ENCODE measurements around the gene MCM3AP. TPM values are rescaled to one million over a fixed set of nuclear protein-coding genes. Genes with fewer than 3 reads are reported as not detected.
"Not testable (repeated sequence)": the region's sequence is repeated elsewhere in the genome, so short reads cannot be mapped to it uniquely, and the experiment has no call there.

MCM3AP gene
- total RNA-seq, 1 experiment from 2014 or later = 49.1 TPM

- no peak for DNase-seq (ENCODE audit: low read depth, low spot score)
- in situ Hi-C loops (cut with HindIII; ENCODE audit: low pct_unique_long_range_greater_than_20kb, low sequenced_read_pairs) = no loop called here
Measured at GRCh38 chr21:46254208-46254975, 31.0 kb downstream of the MCM3AP start.

- DNase-seq (ENCODE audit: low read depth, low spot score) = peak; percentile 80
- in situ Hi-C loops (cut with HindIII; ENCODE audit: low pct_unique_long_range_greater_than_20kb, low sequenced_read_pairs) = no loop called here
Measured at GRCh38 chr21:46253610-46254124, 31.7 kb downstream of the MCM3AP start.

GRCh38 chr21:46252840-46253239 is 32.6 kb downstream of the MCM3AP start:
- no peak for DNase-seq (ENCODE audit: low read depth, low spot score)
- in situ Hi-C loops (cut with HindIII; ENCODE audit: low pct_unique_long_range_greater_than_20kb, low sequenced_read_pairs) = no loop called here

- DNase-seq (ENCODE audit: low read depth, low spot score) = no peak
- in situ Hi-C loops (cut with HindIII; ENCODE audit: low pct_unique_long_range_greater_than_20kb, low sequenced_read_pairs) = no loop called here
Measured at GRCh38 chr21:46250146-46250725, 35.2 kb downstream of the MCM3AP start.

GRCh38 chr21:46248827-46249226 is 36.6 kb downstream of the MCM3AP start:
- no peak for DNase-seq (ENCODE audit: low read depth, low spot score)
- in situ Hi-C loops (cut with HindIII; ENCODE audit: low pct_unique_long_range_greater_than_20kb, low sequenced_read_pairs) = no loop called here

- in situ Hi-C loops (cut with HindIII; ENCODE audit: low pct_unique_long_range_greater_than_20kb, low sequenced_read_pairs) = no loop called here
Measured at GRCh38 chr21:46248422-46248782, 37.0 kb downstream of the MCM3AP start.

GRCh38 chr21:46247699-46248421 is 37.6 kb downstream of the MCM3AP start:
- in situ Hi-C loops (cut with HindIII; ENCODE audit: low pct_unique_long_range_greater_than_20kb, low sequenced_read_pairs) = no loop called here
- DNase-seq (ENCODE audit: low read depth, low spot score) = no peak

More at GRCh38 chr21:46248422-46248782, 37.0 kb downstream of the MCM3AP start:
- DNase-seq (ENCODE audit: low read depth, low spot score) = no peak

- no peak for DNase-seq (ENCODE audit: low read depth, low spot score)
- in situ Hi-C loops (cut with HindIII; ENCODE audit: low pct_unique_long_range_greater_than_20kb, low sequenced_read_pairs) = no loop called here
Measured at GRCh38 chr21:46246345-46246744, 39.1 kb downstream of the MCM3AP start.

- in situ Hi-C loops (cut with HindIII; ENCODE audit: low pct_unique_long_range_greater_than_20kb, low sequenced_read_pairs) = no loop called here
- no peak for DNase-seq (ENCODE audit: low read depth, low spot score)
Measured at GRCh38 chr21:46245213-46245915, 40.0 kb downstream of the MCM3AP start.

- in situ Hi-C loops (cut with HindIII; ENCODE audit: low pct_unique_long_range_greater_than_20kb, low sequenced_read_pairs) = no loop called here
- DNase-seq (ENCODE audit: low read depth, low spot score) = no peak
Measured at GRCh38 chr21:46244602-46245001, 40.8 kb downstream of the MCM3AP start.

GRCh38 chr21:46243960-46244361 is 41.5 kb downstream of the MCM3AP start:
- in situ Hi-C loops (cut with HindIII; ENCODE audit: low pct_unique_long_range_greater_than_20kb, low sequenced_read_pairs) = no loop called here
- no peak for DNase-seq (ENCODE audit: low read depth, low spot score)

GRCh38 chr21:46243325-46243724 is 42.1 kb downstream of the MCM3AP start:
- in situ Hi-C loops (cut with HindIII; ENCODE audit: low pct_unique_long_range_greater_than_20kb, low sequenced_read_pairs) = no loop called here
- DNase-seq (ENCODE audit: low read depth, low spot score) = no peak

- DNase-seq (ENCODE audit: low read depth, low spot score); in situ Hi-C loops (cut with HindIII; ENCODE audit: low pct_unique_long_range_greater_than_20kb, low sequenced_read_pairs): not testable (repeated sequence)
Measured at GRCh38 chr21:46241577-46241976, 43.8 kb downstream of the MCM3AP start.

GRCh38 chr21:46239817-46240325 is 45.5 kb downstream of the MCM3AP start:
- in situ Hi-C loops (cut with HindIII; ENCODE audit: low pct_unique_long_range_greater_than_20kb, low sequenced_read_pairs) = no loop called here

GRCh38 chr21:46237474-46237873 is 47.9 kb downstream of the MCM3AP start:
- no peak for DNase-seq (ENCODE audit: low read depth, low spot score)
- in situ Hi-C loops (cut with HindIII; ENCODE audit: low pct_unique_long_range_greater_than_20kb, low sequenced_read_pairs) = no loop called here

More at GRCh38 chr21:46239817-46240325, 45.5 kb downstream of the MCM3AP start:
- DNase-seq (ENCODE audit: low read depth, low spot score) = no peak

GRCh38 chr21:46234436-46234950 is 50.9 kb downstream of the MCM3AP start:
- in situ Hi-C loops (cut with HindIII; ENCODE audit: low pct_unique_long_range_greater_than_20kb, low sequenced_read_pairs) = no loop called here
- no peak for DNase-seq (ENCODE audit: low read depth, low spot score)

- DNase-seq (ENCODE audit: low read depth, low spot score) = no peak
- in situ Hi-C loops (cut with HindIII; ENCODE audit: low pct_unique_long_range_greater_than_20kb, low sequenced_read_pairs) = no loop called here
Measured at GRCh38 chr21:46229923-46230260, 55.5 kb downstream of the MCM3AP start.

All from SK-MEL-5 (cell line).